IgD-negative memory B cell (primary cell): ENCODE data around the gene HNRNPUL1. TPM values are rescaled to one million over a fixed set of nuclear protein-coding genes. Genes with fewer than 3 reads are reported as not detected.
"Not testable (repeated sequence)": the region's sequence is repeated elsewhere in the genome, so short reads cannot be mapped to it uniquely, and the experiment has no call there.

Experiments used
- H3K27ac Mint-ChIP-seq, 3 donors: one replicate each; pipeline ENCODE4 v1.8.0; 2020 to 2022; ENCODE audit warnings: mild to moderate bottlenecking in 3 of 3, mixed read lengths in 3 of 3, moderate library complexity in 1 of 3
- H3K27me3 Mint-ChIP-seq: one replicate; pipeline ENCODE4 v1.8.0; 2021; ENCODE audit warnings: mixed read lengths
- H3K36me3 Mint-ChIP-seq: one replicate; pipeline ENCODE4 v1.8.0; 2020; ENCODE audit warnings: mild to moderate bottlenecking, mixed read lengths
- H3K4me1 Mint-ChIP-seq, 3 donors: one replicate each; pipeline ENCODE4 v1.8.0; 2020 to 2022; ENCODE audit warnings: mixed read lengths in 3 of 3, mild to moderate bottlenecking in 1 of 3
- H3K4me3 Mint-ChIP-seq, 4 donors: one replicate each; pipeline ENCODE4 v1.8.0; 2020 to 2022; ENCODE audit warnings: mild to moderate bottlenecking in 4 of 4, mixed read lengths in 4 of 4, moderate library complexity in 3 of 4
- H3K9me3 Mint-ChIP-seq, 3 donors: one replicate each; pipeline ENCODE4 v1.8.0; 2020 to 2021; ENCODE audit warnings: mixed read lengths in 3 of 3, mild to moderate bottlenecking in 1 of 3
- polyA plus RNA-seq: library from polyadenylated mRNA; unstranded; fragments of 300-500 nt; fragmentation: Illumina TruSeq; gene quantifications from one replicate; pipeline ENCODE4 v1.2.3, GENCODE V29; 2021

The HNRNPUL1 gene
- polyA plus RNA-seq, 1 donor from 2014 or later, result 80.9 TPM

DNA sequence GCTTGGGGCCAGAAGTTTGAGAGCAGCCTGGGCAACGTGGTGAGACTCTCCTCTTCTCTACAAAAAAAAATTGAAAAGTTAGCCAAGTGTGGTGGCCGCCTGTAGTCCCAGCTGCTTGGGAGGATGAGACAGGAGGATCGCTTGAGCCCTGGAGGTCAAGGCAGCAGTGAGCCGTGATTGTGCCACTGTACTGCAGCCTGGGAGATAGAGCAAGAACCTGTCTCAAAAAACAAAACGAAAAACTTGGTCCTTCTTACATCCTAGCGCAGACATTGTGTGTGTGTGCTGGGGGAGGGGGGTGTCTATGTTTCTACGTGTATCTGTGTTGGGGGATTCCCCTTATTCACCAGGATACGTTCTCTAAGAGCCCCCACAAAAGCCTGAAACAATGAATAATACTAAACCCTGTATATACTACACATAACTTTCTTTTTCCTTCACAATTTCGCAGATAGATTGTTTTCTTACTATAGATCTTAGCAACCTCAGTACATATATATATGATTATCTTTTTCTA is 37.2 kb upstream of the HNRNPUL1 start:
- H3K4me3 Mint-ChIP-seq, result peak overlapping the region in 2 of 4 donors; percentile 11 to 74
- peaks cover 36% of the 10 kb centered on the region for H3K27me3 Mint-ChIP-seq
- H3K9me3 Mint-ChIP-seq, result peaks cover 0 to 3% (median 0%) of the 10 kb centered on the region in 3 donors
- H3K4me1 Mint-ChIP-seq, result peaks cover 0 to 8% (median 4%) of the 10 kb centered on the region in 3 donors
- H3K27ac Mint-ChIP-seq, result no peak overlapping the region
- no peaks in the 10 kb centered on the region for H3K36me3 Mint-ChIP-seq

DNA sequence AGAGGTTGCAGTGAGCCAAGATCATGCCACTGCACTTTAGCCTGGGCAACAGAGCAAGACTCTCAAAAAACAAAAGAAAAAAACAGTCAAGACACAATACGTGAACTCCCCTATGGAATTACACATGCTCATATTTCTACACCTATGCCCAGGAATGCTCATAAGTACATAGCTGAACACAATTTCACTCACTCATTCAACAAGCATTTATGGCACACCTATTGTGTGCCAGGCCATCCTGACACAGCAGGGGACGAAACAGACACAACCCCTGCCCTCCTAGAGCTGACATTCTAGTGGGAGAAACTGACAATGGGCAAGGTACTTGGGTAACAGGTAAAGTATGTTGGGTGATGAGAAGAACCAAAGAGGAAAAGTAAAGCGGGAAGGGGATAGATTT is 35.7 kb upstream of the HNRNPUL1 start:
- Mint-ChIP-seq H3K27me3 (peaks cover 25% of the 10 kb centered on the region), H3K27ac (no peak overlapping the region), H3K9me3 (peaks cover 0 to 3% (median 0%) of the 10 kb centered on the region in 3 donors), H3K36me3 (no peaks in the 10 kb centered on the region), H3K4me3 (peak overlapping the region in 1 of 4 donors; percentile 54), H3K4me1 (peaks cover 0 to 8% (median 4%) of the 10 kb centered on the region in 3 donors)

DNA sequence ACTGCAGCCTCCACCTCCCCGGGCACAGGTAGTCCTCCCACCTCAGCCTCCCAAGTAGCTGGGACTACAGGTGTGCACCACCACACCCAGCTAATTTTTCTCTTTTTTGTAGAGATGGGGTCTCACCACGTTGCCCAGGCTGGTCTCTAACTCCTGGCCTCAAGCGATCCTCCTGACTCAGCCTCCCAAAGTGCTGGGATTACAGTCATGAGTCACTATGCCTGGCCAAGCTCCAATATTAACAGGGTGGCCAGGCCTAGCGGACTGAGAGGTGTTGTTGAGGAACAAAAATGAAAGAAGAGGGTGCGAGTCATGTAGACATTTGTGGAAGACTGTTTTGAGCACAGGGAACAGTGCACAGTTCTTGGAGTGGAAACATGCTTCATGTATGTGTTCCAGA is 34.8 kb upstream of the HNRNPUL1 start:
- not testable (repeated sequence) for H3K4me1 Mint-ChIP-seq, H3K9me3 Mint-ChIP-seq, H3K27ac Mint-ChIP-seq, H3K4me3 Mint-ChIP-seq, H3K36me3 Mint-ChIP-seq
- H3K27me3 Mint-ChIP-seq, result peaks cover 24% of the 10 kb centered on the region

DNA sequence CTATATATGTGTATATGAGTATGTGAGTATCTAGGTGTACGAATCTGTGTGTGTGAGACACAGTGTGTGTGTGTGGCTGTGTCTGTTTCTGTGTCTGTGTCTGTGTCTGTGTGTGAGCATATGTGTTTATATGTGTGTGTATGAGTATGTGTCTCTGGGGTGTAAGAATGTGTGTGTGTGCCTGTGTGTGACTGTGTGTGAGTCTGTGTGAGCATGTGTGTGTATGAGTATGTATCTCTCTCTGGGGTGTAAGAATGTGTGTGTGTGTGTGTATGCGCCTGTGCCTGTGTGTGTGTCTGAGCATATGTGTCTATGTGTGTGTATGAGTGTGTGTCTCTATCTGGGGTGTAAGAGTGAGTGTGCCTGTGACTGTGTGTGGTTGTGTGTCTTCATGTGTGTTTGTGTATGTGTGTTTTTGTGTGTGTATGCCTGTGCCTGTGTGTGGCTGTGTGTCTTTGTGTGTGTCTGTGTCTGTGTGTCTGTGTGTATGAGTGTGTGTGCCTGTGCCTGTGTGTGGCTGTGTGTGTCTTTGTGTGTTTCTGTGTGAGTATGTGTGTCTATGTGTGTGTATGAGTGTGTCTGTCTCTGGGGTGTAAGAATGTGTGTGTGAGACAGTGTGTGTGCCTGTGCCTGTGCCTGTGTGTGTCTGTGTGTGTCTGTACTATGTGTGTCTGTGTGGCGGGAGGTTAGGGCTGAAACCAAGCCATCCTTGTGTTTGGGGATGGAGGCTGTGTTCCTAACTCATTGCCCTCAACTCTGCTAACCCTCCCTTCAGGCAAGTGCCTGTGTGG is 33.9 kb upstream of the HNRNPUL1 start:
- peaks cover 17% of the 10 kb centered on the region for H3K27me3 Mint-ChIP-seq
- H3K9me3 Mint-ChIP-seq, result peaks cover 0 to 3% (median 0%) of the 10 kb centered on the region in 3 donors
- H3K27ac Mint-ChIP-seq, result no peak overlapping the region
- no peak overlapping the region for H3K4me3 Mint-ChIP-seq
- H3K36me3 Mint-ChIP-seq, result no peaks in the 10 kb centered on the region
- peaks cover 0 to 8% (median 4%) of the 10 kb centered on the region in 3 donors for H3K4me1 Mint-ChIP-seq

DNA sequence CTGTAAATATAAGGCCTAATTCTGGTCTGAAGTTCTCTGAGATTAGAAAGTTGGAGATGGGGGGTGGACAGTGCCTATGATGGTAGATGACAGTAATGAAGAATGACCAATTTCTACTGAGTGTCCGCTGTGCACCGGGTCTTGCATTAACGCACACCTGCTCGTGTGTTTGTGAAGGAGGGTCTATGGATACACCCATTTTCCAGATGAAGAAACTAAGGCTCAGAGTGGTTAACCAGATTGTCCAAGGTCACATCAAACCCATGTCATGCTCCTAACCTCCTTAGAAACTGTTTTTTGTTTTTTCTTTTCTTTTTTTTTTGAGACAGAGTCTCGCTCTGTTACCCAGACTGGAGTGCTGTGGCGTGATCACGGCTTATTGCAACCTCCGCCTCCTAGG is 31.5 kb upstream of the HNRNPUL1 start:
- no peak overlapping the region for H3K27ac Mint-ChIP-seq
- H3K4me3 Mint-ChIP-seq, result no peak overlapping the region
- no peaks in the 10 kb centered on the region for H3K4me1 Mint-ChIP-seq
- peaks cover 0 to 3% (median 0%) of the 10 kb centered on the region in 3 donors for H3K9me3 Mint-ChIP-seq
- H3K36me3 Mint-ChIP-seq, result no peaks in the 10 kb centered on the region
- peaks cover 2% of the 10 kb centered on the region for H3K27me3 Mint-ChIP-seq

DNA sequence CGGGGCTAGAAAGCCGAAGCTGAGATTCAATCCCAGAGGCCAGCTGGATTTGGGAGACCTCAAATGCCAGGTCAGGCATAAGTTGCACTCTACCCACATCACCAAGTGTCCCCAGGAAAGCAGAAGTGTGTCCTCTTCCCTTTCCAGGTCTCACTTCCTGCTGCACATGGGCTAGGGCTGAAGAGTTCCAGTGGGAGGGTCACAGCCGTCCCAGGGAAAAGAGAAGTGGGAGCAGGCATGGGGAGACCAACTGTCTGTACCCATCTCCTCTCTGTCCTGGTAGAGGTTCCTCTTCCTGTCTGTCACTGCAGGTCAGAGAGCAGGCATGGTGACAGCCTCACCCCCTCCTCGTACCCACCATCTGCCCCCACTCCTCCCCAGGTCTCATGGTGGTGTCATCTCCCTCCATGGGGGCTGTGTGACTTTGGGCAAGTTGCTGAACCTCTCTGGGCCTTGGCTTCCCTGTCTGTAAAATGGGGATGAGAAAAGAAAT is 30.4 kb upstream of the HNRNPUL1 start:
- Mint-ChIP-seq H3K4me1 (no peaks in the 10 kb centered on the region), H3K4me3 (no peak overlapping the region), H3K27ac (no peak overlapping the region), H3K27me3 (peaks cover 3% of the 10 kb centered on the region), H3K9me3 (no peaks in the 10 kb centered on the region), H3K36me3 (no peaks in the 10 kb centered on the region)

DNA sequence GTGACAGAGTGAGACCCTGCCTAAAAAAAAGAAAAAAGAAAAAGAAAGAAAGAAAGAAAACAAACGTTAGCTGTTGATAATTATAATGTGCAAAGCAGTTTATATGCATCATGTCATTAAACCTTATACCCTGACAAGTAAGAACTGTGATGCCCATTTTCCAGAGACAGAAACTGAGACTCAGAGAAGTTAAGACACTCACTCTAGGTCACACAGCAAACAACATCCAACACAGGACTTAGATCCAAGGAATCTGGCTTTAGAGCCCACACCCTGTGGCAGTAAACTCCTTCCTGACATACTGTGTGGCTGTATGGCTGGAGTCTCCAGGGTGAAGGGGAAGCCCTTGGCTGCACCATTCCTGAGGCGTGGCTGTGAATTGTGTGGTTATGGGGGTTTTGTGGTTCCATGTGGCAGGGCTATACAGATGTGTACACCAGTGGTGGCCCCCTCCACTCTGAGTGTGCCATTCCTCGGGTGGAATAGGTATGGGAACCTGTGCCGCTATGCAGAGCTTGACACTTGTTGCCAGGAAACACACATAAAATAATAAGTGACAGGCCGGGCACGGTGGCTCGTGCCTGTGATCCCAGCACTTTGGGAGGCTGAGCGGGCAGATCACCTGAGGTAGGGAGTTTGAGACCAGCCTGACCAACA is 29.5 kb upstream of the HNRNPUL1 start:
- H3K27ac Mint-ChIP-seq, result no peak overlapping the region
- no peak overlapping the region for H3K4me3 Mint-ChIP-seq
- H3K9me3 Mint-ChIP-seq, result no peaks in the 10 kb centered on the region
- H3K27me3 Mint-ChIP-seq, result peaks cover 3% of the 10 kb centered on the region
- no peaks in the 10 kb centered on the region for H3K4me1 Mint-ChIP-seq
- H3K36me3 Mint-ChIP-seq, result no peaks in the 10 kb centered on the region

DNA sequence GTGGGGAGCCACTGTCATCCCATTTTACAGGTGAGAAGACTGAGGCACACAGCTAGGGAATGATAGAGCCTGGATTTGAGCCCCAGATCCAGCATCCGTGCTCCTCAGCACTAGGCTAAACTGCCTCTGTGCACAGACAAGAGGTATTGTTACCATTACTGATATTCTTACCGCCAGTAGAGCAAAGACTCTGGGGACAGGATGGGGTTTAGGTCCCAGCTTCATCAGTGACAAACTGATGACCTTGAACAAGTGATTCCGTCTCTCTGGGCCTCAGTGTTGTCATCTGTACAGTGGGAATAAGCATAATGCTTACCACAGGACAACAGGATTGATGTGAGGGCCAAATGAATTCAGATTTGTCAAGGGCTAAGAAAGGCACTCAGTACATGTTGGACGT is 28.7 kb upstream of the HNRNPUL1 start:
- Mint-ChIP-seq H3K9me3 (no peaks in the 10 kb centered on the region), H3K4me3 (no peak overlapping the region), H3K4me1 (no peaks in the 10 kb centered on the region), H3K36me3 (no peaks in the 10 kb centered on the region), H3K27me3 (peaks cover 5% of the 10 kb centered on the region), H3K27ac (no peak overlapping the region)

DNA sequence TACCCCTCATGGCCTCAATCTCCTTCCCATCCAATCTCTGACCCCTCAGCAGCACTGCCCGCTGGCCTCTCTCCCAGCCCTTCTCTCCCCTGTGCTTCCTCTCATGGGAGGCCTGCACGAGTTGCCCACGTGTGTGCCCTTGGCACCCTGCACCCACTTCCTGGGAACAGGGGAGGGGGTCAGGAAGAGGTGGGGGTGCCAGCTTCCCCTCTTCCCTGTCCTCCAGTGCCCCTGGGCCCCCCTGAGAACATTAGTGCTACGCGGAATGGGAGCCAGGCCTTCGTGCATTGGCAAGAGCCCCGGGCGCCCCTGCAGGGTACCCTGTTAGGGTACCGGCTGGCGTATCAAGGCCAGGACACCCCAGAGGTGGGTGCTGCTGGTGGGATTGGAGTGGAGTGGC is 25.9 kb upstream of the HNRNPUL1 start:
- H3K9me3 Mint-ChIP-seq, result no peaks in the 10 kb centered on the region
- H3K36me3 Mint-ChIP-seq, result no peaks in the 10 kb centered on the region
- H3K27ac Mint-ChIP-seq, result no peak overlapping the region
- peaks cover 6% of the 10 kb centered on the region for H3K27me3 Mint-ChIP-seq
- H3K4me1 Mint-ChIP-seq, result no peaks in the 10 kb centered on the region
- no peak overlapping the region for H3K4me3 Mint-ChIP-seq

DNA sequence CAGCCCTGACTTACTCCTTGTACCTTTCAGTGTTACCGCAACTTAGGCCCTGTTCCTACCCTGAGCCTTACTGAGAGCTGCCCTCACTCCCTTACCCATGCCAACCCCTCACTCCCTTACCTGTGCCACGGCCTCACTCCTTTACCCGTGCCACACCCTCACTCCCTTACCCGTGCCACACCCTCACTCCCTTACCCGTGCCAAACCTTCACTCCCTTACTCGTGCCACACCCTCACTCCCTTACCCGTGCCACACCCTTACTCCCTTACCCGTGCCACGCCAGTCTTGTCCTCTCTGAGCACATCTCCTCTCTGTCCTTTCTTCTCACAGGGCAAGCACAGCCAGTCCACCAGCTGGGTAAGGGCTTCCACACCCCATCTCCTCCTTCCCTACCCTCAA is 24.8 kb upstream of the HNRNPUL1 start:
- Mint-ChIP-seq H3K4me1 (no peaks in the 10 kb centered on the region), H3K36me3 (peaks cover 2% of the 10 kb centered on the region), H3K27ac (no peak overlapping the region), H3K9me3 (peaks cover 0 to 2% (median 0%) of the 10 kb centered on the region in 3 donors), H3K4me3 (no peak overlapping the region), H3K27me3 (peaks cover 9% of the 10 kb centered on the region)

DNA sequence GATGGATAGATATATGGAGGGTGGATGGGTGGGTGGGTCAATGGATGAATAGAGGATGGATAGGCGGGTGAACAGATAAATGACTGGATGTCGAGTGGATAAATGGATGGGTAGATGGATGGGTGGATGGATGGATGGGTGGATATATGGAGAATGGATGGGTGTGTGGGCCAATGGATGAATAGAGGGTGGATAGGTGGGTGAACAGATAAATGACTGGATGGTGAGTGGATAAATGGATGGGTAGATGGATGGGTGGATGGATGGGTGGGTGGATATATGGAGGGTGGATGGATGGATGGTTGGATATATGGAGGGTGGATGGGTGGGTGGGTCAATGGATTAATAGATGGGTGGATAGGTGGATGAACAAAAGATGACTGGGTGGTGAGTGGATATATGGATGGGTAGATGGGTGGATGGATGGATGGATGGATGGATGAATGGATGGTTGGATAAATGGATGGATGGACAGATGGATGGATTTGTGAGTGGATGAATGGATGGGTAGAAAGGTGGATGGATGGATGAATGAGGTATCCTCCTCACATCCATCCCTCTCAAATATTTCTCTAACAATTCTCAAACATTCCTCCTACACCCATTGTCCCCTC is 24.1 kb upstream of the HNRNPUL1 start:
- H3K9me3 Mint-ChIP-seq, result peaks cover 0 to 2% (median 0%) of the 10 kb centered on the region in 3 donors
- no peak overlapping the region for H3K27ac Mint-ChIP-seq
- H3K4me3 Mint-ChIP-seq, result no peak overlapping the region
- peaks cover 9% of the 10 kb centered on the region for H3K27me3 Mint-ChIP-seq
- peaks cover 2% of the 10 kb centered on the region for H3K36me3 Mint-ChIP-seq
- H3K4me1 Mint-ChIP-seq, result no peaks in the 10 kb centered on the region

DNA sequence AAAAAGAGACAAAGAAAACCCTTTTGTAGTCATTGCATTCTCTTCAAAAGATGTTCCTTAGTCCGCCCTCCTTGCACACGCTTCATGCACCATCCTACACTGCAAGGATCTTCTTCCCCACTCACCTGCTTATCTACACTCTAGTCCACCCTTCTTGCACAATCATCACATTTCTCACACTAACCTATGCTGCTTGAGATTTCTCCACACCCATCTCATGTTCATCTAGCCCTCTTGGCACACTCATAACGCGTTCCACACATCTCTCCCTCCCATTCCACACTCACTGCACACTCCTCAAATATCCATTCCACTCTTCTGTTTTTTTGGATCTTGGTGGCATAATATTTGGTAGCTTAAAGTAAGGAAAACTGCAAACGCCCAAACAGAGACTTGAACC is 22.3 kb upstream of the HNRNPUL1 start:
- H3K4me3 Mint-ChIP-seq, result no peak overlapping the region
- no peak overlapping the region for H3K27ac Mint-ChIP-seq
- no peaks in the 10 kb centered on the region for H3K4me1 Mint-ChIP-seq
- H3K9me3 Mint-ChIP-seq, result peaks cover 0 to 2% (median 0%) of the 10 kb centered on the region in 3 donors
- H3K27me3 Mint-ChIP-seq, result peaks cover 9% of the 10 kb centered on the region
- H3K36me3 Mint-ChIP-seq, result peaks cover 3% of the 10 kb centered on the region

DNA sequence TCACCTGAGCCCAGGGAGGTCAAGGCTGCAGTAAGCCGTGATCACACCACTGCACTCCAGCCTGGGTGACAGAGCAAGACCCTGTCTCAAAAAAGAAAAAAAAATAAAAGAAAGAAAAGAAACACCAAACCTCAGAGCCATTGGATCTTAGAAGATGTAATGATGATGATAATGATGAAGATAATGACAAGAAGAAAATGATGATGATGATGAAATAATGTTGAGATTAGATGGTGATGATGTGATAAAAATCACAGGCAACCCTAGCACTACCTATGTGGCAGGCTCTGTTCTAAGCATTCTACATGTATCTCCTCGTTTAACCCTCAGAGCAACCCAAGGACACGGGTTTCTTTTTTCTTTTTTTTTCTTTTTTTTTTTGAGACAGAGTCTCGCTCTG is 20.1 kb upstream of the HNRNPUL1 start:
- peaks cover 0 to 4% (median 0%) of the 10 kb centered on the region in 3 donors for H3K9me3 Mint-ChIP-seq
- peaks cover 0 to 1% (median 0%) of the 10 kb centered on the region in 3 donors for H3K4me1 Mint-ChIP-seq
- no peak overlapping the region for H3K4me3 Mint-ChIP-seq
- H3K36me3 Mint-ChIP-seq, result peaks cover 3% of the 10 kb centered on the region
- peak overlapping the region in 1 of 3 donors; percentile 63 for H3K27ac Mint-ChIP-seq
- H3K27me3 Mint-ChIP-seq, result peaks cover 6% of the 10 kb centered on the region

DNA sequence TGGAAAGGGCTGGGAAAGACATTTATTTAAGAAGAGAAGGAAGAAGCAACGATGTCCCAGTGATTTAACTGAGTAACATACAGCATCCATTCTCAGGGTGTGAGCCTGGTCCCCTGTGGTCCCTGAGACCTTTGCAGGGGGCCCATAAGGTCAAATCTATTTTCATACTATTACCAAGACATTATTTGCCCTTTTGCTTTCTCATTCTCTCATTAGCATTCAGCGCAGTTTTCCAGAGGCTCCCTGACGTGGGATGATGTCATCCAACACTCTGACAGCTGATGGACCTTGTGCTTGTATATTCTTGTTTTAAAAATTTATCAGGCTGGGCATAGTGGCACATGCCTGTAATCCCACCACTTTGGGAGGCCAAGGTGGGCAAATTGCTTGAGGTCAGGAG is 18.3 kb upstream of the HNRNPUL1 start:
- Mint-ChIP-seq H3K27ac (no peak overlapping the region), H3K4me1 (peaks cover 0 to 1% (median 0%) of the 10 kb centered on the region in 3 donors), H3K27me3 (peaks cover 5% of the 10 kb centered on the region)

DNA sequence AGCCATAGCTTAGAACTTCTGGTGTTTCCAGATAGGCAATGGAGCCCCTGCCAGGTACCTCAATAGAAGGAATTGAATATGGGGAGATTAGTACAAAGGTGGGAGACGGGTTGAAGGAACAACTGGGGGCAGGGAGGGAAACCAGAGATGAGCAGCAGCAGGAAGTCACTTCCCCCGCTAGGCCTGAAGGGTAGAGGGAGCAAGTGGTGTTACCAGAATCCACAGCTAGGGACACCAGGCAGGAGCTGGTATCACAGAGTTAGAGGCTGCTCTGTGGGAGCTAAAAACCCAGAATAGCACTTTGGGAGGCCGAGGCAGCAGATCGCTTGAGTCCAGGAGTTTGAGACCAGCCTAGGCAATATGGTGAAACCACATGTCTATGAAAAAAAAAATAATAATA is 15.3 kb upstream of the HNRNPUL1 start:
- Mint-ChIP-seq H3K9me3 (peaks cover 0 to 4% (median 0%) of the 10 kb centered on the region in 3 donors), H3K27me3 (peaks cover 7% of the 10 kb centered on the region), H3K4me1 (peaks cover 0 to 1% (median 0%) of the 10 kb centered on the region in 3 donors), H3K36me3 (peaks cover 3% of the 10 kb centered on the region), H3K4me3 (no peak overlapping the region), H3K27ac (no peak overlapping the region)

More for the DNA sequence above, 18.3 kb upstream of the HNRNPUL1 start:
- Mint-ChIP-seq H3K4me3 (no peak overlapping the region), H3K9me3 (peaks cover 0 to 4% (median 0%) of the 10 kb centered on the region in 3 donors), H3K36me3 (peaks cover 3% of the 10 kb centered on the region)
